Dedifferentiated amniotic fluid mesenchymal stem cell (primary cell): ENCODE data around the gene FCRL6.

ENCODE experiments used
- DNase-seq: peaks from one replicate; pipeline ENCODE4 v3.0.0-alpha.2; 2016; ENCODE audit errors: extremely low spot score

FCRL6 gene

DNA sequence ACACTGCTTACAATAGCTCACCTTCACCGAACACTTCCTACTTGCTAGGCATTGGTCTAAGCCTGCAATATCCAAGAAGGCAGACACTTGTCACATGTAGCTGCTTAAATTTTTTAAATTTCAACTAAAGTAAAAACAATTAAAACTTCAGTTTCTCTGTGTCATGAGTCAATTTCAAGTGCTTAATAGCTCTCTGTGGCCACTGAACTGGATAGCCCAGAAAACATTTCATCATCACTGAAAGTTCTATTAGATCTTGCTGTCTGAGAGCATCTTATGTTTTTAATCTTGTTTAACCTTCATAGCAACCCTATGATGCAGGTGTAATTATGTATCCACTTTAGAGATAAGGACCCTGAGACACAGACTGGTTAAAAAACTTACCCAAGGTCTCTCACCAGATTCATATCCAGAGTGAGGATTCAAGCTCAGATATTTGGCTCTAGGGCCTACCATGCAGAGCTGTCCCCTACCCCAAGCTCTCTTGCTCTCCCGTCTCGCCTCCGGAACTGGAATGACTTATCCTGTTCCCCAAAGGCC, 2.6 kb upstream of the FCRL6 start:
- no peak for DNase-seq

DNA sequence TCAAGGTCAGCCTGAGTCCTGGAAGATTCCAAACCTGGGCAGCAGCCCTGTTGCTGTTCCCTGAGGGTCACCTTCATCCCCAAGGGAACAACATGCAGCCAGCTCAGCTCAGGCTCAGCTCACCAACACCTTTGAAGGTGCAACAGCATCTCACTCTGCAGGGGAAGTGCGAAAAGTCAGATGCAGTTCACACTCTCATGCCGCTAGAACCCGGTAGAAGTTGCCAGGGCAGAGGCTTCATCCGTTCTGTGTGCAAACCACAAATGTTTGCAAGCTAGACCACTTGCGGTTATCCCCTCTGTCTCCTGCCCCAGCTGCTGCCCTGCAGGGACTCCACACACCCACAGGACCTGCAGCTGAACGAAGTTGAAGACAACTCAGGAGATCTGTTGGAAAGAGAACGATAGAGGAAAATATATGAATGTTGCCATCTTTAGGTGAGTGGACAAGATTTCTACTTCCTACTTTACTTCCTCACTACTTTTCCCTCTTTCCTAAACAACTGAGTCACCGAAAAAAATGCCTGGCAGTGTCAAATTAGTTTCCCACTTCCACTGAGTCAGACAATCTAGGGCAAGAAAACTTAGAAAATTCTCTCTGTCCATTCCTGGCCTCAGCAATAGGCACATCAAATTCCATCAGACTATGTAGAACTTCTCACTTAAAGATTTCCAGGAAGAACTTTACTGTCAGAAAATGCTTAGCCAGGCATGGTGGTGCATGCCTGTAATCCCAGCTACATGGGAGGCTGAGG, 1.8 kb upstream of the FCRL6 start:
- no peak for DNase-seq

DNA sequence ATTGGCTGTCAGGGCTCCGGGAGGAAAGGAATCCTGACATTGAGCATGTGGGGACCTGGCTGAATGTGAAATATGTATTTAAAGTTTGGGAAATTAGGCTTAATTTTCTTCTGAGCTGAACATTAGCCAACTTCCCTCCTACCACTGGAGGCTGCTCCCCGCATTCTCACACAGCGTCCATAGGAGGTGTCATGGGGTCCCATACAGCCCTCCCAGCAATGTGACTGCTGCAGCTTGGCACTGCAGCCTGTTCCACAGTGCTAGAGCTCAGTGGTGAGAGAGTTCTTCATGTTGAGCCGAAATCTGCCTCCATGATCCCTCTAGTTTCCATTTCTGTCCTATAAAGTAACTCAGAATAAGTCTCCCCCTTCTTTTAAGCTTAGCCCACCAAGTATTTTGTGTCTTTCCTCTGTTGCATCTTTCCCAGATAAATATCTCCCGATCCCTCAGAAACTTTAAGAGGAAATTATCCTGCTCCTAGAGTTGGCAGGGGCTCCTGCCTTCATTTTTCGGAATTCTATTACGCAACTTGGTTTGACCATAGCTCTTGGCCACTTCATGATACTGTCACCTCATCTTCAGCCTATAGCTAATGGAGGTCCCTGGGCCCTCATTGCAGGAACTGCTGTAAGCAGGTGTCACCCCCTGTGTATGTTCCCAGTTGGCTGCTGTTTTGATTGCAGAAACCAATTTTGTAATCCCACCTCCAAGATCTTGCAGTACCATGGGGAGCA, 2.0 kb downstream of the FCRL6 start:
- no peak for DNase-seq

DNA sequence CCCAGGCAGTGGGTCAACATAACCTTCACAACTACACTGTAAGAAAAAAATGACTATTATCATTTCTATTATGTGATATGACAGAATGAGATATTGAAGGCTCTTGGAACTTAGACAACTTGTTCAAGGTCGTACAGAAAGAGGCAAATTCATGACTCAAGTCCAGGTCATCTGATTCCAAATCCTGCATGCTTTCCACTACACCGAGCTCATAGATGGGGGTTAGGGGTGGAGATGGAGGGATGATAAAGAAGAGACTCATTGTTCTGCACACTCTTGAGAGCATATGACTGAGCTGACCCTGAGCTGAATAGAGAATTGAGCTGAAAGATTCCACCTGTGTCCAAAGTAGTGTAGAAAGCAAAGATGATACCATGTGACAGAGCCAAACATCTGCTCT, 2.8 kb downstream of the FCRL6 start:
- no peak for DNase-seq

DNA sequence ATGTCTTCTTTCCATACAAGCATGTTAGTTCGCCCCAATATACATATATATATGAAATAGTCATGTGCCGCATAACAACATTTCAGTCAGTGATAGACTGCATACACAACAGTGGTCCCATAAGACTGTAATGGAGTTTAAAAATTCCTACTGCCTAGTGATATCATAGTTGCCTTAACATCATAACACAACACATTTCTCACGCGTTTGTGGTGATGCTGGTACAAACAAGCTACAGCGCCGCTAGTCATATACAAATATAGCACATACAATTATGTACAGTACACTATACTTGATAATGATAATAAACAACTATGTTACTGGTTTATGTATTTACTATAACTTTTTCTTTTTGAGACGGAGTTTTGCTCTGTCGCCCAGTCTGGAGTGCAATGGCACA, 13.8 kb downstream of the FCRL6 start:
- DNase-seq, result no peak

DNA sequence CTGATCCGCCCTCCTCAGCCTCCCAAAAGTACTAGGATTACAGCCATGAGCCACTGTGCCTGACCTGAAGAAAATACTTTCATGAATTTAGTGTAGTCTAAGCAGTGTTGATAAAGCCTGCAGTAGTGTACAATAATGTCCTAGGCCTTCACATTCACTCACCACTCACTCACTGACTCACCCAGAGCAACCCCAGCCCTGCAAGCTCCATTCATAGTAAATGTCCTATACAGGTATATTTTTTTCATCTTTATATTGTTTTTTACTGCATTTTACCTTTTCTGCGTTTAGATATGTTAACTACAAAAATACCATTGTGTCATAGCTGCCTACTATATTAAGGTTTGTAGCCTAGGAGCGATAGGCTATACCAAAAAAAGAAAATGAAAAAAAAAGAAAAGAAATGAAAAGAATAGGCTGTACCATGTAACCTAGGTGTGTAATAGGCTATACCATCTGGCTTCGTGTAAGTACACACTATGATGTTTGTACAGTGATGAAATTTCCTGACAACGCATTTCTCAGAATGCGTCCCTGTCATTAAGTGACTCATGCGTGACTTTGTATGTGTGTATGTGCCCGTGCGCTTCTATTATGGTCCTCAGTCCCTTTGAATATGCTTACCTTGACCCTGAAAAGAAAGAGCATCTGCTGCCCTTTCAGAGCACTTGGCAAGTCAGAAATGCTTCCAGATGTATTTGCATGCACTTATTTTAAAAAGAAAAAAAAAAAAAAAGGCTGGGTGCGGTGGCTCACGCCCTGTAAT, 15.3 kb downstream of the FCRL6 start:
- DNase-seq, result no peak

DNA sequence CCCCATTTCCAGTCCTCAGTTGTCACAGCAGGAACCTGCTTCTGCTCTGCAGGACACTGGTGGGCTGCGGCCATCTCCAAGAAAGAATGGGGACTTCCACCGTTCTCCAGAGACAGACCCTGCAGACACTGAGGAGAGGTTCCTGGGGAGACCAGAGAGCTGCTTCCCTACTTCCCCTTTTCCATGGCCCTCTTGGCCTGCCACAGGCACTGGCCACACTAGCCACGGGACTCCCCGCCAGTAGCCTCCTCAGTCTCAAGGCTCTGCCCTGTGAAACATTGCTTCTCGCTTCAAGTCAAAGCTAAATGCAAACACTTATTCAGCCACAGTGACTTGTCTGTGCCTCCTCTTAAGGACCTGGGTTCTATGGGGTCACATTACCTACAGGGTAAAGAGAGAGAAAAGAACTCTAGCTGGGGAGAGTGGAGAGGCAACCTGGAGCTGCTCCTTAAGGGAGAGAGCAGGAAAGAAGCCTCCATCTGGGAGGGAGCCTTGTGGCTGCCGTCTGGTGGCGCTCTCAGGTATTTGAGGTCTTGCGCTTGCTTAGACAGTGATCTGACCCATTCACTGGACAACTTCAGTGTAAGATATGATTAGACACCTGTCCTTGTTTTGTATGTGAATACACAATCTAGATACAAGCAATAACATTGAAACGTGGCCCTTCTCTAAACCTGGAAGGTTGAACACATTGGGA, 19.2 kb downstream of the FCRL6 start:
- DNase-seq, result no peak

DNA sequence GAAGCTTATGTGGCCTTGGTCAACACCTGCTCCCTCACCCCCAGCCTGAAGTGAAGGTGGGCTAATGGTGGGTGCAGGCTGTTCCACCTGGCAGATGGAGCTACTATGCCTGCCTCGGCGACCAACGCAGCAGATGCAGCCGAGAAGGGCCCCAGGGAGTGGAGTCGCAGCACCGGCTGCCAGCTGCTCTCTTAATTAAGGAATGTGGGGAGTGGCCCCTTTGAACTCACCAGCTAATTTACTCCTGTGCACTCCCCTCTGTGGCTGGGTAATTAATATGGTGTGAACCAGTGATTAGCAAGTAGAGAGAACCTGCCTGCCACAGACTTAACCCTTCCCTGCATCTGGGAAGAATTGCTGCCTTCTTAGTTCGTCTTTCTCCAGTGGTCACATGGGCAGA, 21.2 kb downstream of the FCRL6 start:
- DNase-seq, result no peak

DNA sequence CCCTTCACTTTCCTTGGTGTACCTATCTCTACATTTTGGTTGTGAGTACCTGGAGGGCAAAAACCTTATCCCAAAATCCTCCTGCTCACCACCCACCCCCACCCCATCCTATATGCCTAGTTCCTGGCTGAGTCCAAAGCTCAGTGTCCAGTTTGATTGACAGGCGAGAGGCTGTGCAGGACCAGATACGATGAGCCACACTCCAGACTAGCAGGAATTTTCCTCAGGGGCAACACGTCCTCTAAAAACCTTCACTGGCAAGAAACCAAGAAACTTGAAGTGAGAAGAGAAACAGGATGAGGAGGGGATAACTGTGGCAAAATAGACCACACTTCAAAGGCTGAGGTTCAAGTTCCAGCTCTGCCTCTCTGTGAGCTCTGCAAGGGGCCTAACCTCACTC, 23.4 kb downstream of the FCRL6 start:
- DNase-seq, result no peak

DNA sequence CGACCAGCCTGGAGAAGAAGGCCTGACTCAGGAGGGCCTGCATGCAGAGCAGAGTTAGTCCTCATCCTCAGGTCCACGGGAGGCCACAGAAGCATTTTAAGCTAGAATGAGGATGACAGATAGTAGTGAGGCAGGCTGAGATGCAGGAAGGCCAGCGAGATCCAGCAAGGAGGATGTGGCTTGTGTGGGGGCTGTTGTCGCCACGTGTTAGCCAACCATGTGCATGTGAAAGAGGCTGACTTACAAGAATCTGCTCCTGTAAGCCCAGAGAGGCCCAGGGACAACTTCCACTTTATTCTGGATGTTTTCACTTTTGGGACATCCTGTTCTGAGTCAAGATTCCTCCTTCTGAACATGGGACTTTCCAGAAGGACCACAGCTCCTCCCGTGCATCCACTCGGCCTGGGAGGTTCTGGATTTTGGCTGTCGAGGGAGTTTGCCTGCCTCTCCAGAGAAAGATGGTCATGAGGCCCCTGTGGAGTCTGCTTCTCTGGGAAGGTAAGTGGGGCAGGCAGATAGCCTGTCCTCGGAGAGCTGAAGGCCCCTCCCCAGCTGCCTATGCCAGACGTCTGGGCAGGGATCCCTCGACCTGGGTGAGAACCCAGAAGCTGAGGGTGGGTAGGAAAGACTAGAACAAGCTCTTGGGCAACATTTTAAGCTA, 24.4 kb downstream of the FCRL6 start, which contains the start of gene SLAMF8:
Gene SLAMF8 (plus strand): TSS at position 433 of the 661 bp plus-strand sequence. CDS start 26 bp downstream, at position 459.
- no peak for DNase-seq

DNA sequence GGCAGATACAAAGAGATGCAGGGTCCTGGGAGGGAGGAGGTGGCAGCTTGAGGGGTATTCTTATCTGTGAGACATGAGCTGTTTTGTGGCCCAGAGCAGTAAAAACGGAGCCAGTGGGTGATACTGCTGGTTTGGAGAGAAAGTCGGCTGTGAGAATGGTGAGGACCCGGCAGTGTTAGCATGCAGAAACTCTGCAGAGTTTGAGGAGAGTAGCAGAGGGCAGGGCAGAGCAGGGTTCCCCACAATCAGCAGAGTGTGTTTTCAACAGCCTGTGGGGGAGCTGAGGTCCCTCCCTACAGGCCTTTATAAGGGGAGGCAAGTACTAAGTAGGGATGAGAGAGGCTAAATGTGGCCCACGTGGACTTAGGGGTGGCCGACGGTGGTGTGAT, 24.9 kb downstream of the FCRL6 start:
- DNase-seq, result no peak

DNA sequence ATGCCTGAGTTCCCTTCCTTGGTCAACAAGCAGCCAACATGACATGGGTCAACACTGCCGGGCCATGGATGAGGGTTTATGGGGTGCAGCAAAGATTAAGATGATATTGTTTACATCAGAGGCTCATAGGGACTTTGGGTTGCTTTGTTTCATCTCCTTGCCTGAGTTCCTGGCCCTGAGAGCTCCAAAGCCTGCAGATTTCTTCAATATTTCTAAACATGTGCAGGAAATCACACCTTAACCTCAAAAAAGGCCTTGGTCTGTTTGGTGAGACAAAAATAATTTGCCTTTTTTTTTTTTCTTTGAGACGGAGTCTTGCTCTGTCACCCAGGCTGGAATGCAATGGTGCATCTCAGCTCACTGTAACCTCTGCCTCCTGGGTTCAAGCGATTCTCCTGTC, 25.4 kb downstream of the FCRL6 start:
- no peak for DNase-seq

DNA sequence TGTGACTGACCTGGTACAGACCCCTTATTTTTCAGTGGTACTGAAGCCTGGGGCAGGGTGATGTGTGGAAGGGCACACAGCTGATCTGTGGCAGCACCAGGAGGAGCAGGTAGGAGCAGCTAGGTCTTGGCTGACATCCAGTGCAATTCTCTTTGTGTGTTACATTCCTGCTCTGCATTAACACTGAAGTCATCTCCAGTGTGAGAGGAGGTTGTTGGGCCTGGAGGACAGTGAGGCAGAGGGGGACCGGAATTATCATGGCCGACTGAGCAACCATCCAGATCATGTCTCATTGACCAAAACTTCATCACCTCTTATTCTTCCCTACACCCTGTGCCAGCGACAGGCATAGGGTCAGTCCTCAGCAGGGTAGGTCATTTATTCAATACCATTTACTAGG, 26.0 kb downstream of the FCRL6 start:
- no peak for DNase-seq

DNA sequence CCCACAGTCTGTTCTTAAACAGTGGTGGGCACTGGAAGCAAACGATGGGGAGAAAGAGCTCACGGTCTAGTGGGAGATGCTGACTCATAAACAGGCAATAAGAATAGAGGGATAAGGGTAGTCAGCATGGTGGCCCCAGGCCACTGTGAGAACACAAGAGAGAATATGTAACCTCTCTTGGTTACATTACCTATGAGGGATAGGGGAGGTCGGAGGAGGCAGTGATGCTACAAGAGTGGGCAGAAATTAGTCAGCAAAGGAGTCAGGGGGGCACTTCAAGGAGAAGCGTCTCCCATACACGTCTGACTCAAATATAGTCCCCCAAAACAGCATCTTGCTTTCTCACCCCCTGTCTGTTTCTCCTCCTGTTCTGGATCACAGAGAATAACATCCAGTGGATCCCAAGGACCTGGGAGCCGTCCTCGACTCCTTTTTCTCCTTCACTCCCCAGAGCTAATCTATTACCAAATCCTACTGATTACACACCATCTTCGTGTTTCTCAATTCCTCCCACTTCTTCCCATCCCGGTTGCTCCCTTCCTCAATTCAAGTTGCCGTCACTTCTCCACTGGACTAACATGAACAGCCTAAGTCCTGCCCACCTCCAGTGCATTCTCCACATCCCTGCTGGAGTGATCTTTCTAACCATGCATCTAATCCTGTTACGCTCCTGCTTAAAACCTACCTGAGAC, 26.6 kb downstream of the FCRL6 start:
- DNase-seq, result no peak

DNA sequence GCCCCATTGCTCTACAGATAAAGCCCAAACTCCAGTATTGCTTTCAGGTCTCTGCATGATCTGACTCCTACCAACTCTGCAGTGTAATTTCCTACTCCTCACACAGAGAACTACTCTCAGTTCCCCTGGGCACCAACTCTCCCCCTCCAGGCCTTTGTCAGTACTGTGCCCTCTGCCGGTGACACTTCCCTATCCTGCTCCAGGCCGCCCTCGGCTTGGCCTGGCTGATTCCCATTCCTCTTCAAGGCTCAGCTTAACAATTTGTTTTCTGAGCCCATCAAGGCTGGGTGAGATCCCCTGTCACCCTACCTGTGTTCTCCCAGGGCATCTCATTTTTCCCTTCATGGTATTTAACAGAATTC, 27.1 kb downstream of the FCRL6 start:
- no peak for DNase-seq

DNA sequence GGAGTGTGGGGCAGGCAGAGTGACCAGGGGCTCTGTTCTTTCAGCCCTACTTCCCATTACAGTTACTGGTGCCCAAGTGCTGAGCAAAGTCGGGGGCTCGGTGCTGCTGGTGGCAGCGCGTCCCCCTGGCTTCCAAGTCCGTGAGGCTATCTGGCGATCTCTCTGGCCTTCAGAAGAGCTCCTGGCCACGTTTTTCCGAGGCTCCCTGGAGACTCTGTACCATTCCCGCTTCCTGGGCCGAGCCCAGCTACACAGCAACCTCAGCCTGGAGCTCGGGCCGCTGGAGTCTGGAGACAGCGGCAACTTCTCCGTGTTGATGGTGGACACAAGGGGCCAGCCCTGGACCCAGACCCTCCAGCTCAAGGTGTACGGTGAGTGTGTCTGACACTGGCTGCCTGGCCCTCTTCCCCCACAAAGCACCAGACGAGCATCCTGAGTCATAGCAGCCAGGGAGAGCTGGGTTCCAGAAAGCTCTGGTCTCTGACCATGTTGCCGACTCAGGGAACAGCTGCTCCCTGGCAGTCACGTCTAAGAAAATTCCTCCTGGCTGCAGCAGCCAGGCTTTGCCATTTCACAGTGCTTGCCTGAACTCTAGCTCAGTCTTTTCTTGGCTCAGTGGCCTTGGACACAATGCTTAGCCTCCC, 27.8 kb downstream of the FCRL6 start:
- DNase-seq, result no peak

DNA sequence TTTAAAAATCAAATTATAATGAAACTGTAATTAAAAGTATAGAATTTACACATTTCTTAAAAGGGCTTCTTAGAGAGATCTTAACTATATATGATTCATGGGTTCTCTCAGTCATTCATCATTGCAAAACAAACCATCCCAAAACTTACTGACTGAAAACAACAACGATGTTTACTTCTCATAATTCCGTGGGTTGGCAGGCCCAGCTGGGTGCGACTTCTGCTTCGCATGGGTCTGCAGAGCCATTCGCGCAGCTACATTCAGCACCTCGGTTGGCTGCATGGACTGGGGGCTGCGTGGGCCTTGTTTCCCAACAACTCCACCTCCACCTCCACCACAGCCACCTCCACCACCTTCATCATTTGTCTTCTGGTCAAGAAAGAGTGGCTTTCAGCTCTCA, 28.6 kb downstream of the FCRL6 start:
- no peak for DNase-seq

DNA sequence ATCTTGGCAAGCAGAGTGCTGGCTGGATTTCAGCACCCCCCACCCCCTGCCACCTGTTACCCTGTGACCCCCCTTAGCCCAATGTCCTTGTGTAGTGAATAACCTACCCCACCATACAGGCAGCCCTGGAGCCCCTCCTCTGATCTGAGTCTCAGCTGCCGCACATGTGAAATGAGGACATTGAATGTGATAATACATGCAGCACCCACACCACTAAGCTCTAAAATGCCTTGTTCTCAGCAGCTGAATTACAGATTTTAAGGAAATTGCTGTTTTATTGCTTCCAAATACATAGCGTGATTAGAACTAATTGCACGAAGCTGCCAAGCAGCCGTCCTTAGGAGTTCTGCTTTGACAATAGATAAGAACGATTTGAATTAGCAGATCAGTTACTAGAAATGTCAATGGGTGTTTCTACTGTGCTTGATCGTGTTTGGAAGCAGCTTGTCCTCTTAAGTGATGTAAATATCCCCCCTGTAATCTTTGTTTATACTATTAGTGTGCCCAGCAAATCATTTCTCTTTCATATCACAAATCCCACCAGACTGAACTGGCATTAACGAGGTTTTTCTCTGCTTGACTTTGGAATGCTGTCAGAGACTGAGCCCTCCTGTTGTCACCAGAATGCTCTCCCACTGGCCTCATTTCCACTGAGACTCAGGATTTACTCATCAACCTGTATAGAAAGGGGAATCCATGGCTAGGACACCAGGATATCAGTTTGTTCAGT, 29.4 kb downstream of the FCRL6 start:
- DNase-seq, result no peak

DNA sequence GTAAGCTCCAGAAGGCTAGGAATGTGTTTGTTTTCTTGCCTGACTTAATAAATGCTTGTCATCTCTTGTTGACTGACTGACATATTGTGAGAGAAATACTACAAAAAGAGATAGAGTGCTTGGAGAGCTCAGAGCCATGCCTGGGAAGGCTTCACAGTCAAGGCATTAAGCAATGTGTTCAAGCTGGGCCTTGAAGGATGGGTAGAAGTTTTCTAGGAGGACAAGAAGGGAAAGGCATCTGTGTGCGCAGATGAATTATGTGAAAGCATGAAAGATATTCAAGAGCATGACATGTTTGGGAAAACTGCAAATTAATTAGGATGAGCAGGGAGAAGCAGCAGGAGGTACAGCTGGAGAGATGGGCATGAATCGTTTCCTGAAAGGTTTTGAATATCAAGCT, 30.1 kb downstream of the FCRL6 start:
- no peak for DNase-seq

DNA sequence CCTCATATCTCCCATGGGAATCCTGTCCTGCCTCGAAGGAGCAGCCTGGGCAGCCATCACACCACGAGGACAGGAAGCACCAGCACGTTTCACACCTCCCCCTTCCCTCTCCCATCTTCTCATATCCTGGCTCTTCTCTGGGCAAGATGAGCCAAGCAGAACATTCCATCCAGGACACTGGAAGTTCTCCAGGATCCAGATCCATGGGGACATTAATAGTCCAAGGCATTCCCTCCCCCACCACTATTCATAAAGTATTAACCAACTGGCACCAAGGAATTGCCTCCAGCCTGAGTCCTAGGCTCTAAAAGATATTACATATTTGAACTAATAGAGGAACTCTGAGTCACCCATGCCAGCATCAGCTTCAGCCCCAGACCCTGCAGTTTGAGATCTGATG, 33.2 kb downstream of the FCRL6 start:
- DNase-seq, result no peak
